ENCODE measurements around the gene IMMP2L.

The IMMP2L gene

DNA sequence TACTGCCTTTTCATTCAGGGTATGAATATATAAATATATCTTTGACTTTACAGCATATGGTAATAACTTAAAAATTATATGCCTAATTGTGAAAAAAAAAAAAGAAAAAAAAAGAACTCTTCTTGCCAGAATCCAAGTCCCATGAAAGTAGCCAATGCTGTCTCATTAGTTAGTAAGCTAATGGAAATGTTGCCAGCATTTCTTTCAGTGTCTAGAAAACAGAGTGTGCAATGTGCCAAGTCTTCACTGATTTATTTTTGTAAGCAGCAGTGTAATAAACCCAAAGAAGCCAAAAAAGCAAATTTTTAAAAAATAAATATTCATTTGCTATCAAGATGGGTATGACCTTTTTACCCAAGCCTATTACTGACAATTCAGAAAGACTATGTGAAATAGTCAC lies 502.5 kb downstream of the IMMP2L start:
- DNase-seq: no peak

DNA sequence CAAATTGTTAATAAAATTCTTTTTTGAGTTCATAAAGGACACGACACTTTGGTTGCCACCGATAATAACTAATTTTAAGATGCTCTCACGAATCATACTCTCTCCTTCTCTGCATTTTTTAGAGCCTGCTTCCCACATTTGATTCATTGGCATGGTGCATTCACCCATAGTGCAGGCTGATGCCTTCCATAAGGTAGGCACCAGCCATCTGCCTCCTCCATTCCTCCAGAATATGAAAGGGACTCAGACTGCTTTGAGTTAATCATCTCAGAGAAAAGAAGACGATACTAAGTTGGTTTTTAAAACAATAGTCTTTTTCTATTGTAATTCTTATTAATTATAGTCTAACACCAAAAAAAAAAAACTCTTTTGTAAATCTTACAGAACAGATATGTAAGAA lies 505.2 kb downstream of the IMMP2L start:
- DNase-seq: no peak

DNA sequence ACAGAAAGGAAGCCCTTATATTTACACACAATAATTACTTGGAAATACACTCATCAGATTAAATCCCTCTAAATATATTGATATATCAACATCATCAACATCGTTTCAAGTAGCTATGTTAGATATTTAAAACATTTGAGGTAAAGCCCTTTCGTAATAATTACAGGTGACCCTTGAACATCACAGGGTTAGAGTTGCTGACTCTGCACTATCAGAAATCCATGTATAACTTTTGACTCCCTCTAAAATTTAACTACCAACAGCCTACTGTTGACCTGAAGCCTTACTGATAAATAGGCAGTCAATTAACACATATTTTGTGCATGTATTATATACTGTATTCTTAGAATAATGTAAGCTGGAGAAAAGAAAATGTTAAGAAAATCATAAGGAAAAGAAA lies 505.9 kb downstream of the IMMP2L start:
- DNase-seq: no peak

DNA sequence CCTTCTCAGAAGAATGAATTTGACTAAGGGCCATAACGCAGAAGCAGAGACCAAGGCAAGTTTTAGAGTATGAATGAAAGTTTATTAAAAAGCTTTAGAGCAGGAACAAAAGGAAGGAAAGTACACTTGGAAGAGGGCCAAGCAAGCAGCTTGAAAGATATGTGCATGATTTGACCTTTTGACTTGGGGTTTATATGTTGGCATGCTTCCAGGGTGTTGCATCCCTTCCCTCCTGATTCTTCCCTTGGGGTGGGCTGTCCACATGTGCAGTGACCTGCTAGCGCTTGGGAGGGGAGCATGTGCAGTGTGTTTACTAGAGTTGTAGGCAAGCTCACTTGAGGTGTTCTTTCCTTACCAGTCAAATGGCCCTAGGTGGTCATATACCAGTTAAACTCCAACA lies 509.3 kb downstream of the IMMP2L start:
- no peak for DNase-seq

DNA sequence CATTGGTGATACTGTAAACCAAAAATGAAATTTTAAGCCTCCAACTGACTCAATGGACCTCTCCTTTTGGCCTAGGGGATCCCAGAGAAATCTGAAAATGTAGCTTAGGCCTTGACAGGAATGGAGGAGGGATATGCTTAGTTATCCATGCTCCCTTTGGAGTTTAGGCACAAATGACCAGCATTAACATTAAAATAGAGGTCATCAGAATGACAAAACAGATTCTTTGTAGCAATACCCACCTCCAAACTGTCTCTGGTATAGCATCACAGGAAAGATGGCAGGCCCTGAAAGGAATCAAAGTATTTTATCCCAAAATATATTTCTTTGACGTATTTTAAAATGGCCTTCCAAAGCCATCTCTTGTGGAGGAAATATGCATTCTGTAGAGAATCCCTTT lies 510.5 kb downstream of the IMMP2L start:
- DNase-seq: no peak

DNA sequence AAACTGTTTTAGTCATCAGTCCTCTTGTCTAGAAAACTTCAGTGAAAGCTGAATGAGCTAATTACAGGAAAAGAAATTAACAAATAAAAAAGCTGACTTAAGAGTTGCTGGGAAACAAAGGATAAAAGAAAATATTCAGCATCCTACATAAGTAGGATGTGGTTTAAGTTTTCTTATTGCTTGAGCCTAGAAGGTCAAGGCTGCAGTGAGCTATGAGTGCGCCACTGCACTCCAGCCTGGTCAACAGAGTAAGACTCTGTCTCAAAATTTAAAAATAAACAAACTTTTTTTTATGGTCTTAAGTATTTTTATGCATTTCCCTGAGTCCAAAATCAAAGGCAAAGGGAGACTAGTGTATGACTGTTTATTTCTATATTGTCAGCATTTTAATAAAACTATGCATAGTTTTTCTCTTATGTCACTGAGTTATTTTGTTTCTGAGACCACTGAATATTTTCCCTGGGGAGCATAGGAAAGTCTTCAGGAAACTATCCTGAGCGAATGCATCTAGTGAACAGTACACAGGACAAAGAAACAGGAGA lies 511.3 kb downstream of the IMMP2L start:
- DNase-seq: no peak

DNA sequence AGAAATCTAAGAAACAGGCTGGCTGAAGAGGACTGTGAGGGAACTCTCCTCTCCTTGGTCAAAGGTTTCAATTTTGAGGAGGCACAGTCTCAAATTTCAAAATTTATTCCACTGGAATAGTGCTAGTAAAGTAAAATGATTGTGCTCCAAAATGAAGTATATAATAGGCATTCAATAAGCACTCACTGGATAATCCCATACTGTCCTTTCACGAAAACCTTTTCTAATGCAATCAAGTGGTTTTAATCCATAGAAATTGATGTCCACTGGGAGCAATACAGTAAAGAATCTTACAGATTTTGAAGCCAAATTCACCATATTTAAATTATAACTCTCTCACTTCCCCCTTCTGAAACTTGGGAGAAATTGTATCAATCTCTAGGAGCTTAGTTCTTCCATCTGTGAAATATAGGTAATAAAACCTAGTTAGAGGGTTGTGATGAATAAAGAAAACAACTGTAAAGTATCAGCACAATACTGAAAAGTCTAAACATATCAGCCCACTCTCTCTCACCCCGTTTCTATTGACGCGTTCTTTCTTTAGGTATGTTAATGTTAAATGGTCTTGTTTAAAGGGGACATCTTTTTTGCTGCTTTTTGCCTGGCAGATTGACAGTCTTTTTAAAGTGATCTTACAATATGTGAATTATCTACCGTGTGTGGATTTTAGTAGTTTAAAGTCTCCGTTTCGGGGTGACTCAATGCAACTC lies 512.2 kb downstream of the IMMP2L start:
- no peak for DNase-seq

DNA sequence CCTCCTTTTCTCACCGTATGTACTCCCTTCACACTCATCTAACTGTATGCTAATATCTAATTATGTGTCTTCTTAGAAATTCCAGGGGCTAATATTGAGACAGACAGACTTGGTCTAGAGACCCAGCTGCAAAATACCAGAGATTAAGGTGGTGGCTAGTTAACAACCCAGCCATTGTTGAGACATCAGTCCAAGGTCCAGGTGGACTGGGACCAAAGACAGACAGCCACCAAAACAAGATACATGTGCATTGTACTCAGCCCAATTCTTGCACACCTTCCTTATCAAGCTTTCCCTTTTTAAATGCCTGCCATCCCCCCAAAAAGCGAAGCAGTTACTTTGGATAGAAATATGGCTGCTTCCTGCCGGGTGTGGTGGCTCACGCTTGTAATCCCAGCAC lies 514.7 kb downstream of the IMMP2L start:
- no peak for DNase-seq

DNA sequence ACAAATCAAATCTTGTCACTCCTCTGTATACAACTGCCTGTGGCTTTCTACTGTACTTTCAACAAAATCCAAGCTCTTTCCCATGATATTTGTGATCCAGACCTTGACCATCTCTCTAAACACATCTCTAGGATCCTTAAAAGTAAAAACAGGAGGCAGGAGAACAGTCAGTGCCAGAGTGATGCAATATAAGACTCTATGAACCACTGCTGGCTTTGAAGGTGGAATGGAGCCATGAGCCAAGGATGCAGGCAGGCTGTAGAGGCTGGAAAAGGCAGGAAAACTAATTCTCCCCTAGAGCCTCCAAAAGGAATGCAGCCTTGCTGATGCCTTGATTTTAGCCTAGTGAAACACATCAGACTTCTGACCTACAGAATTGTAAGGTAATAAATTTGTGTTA lies 516.8 kb downstream of the IMMP2L start:
- DNase-seq: no peak

DNA sequence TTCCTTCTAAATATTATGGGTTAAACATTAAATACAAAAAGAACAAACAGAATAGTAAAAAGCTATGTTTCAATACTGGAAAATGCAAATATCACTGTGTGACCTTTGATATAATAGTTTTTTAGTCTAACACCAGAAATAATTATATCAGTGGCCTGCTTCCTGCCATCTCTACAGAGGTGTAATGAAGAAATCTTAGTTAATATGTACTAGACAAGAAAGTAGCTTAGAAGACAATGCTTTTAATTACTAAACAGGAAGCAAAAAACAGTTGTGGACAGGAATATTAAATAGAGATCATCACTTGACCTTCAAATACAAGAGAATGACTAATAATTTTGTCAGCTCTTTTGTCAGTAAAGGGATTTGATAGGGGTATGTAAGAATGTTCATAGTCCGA lies 518.7 kb downstream of the IMMP2L start:
- no peak for DNase-seq

DNA sequence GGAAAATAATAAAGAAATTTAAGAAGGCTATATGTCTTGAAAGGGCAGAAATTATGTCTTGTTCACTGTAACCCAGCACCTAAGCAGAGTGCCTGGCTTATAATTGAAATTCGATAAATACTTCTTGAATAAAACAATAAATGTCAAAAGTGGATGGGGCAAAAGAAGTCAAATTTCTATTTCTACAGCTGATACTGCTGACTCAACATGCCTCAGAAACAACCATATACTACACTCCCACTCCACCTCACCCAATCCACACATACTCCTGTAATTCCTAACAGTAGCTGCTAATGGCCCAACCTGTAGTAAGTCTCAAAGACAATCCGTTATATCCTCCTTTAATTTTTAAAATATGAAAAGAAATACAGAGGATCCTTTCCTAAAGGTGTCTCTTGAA lies 519.5 kb downstream of the IMMP2L start:
- no peak for DNase-seq

DNA sequence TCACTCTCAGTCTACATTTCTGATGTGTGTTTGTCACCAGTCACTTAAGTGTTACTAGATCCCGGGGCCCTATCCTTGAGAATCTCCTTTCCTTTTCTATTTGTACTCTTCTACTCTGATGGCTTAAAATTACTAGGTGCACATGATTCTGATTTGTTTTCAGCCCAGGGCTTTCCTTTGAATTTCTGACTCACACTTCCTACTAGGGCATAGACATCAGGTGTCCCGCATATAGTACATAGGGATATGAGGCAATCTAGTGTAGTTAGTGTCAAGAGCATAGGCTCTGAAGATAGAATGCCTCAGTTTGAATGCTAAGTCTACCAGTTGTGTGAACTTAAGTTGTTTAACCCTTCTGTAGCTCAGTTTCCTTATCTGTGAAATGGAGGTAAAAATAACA lies 520.7 kb downstream of the IMMP2L start:
- DNase-seq: no peak

DNA sequence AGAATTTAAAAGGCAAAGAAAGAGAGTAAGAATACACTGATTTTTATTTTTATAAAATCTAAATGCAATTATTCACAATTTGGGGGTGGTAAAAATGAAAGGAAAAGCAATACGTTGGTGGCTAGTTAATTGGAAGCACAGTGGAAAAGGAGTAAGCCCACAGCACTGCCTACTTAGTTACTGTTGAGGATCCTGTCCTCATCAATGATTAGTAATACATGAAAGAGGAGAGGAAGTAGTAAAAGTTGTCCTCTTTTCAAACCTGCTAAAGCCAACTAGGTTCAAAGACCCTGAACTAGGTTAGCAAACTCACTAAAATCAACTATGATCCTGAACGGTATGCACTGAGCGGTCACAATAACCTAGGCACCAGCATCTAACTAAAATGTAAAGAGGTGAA lies 524.1 kb downstream of the IMMP2L start:
- DNase-seq: no peak

DNA sequence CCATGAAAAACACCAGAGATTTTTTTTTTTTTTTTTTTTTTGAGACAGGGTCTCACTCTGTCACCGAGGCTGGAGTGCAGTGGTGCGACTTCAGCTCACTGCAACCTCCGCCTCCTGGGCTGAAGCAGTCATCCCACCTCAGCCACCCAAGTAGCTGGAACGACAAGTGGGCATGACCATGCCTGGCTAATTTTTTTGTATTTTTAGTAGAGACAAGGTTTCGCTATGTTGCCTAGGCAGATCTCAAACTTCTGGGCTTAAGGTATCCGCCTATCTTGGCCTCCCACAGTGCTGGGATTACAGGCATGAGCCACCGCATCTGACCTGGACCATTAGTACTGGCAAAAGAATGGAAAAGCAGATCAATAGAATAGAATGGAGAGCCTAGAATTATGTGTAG lies 530.4 kb downstream of the IMMP2L start:
- no peak for DNase-seq

DNA sequence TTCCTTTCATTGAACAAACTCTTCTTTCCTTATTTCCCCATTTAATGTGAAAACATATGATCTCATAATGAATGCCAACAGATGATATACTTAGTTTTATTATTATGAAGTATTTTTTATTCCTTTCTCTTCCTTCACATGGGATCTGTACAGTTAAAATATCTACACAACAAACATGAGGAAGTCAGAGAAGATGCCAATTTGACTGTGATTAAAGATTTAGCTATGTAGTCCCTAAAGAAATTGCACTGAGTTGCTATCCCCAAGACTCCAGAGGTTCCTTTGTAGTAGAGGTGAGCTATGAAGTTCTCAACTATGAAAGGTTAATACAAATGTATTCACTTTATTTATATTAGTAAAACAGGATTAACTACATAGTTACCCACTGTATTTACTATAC lies 532.0 kb downstream of the IMMP2L start:
- DNase-seq: no peak

DNA sequence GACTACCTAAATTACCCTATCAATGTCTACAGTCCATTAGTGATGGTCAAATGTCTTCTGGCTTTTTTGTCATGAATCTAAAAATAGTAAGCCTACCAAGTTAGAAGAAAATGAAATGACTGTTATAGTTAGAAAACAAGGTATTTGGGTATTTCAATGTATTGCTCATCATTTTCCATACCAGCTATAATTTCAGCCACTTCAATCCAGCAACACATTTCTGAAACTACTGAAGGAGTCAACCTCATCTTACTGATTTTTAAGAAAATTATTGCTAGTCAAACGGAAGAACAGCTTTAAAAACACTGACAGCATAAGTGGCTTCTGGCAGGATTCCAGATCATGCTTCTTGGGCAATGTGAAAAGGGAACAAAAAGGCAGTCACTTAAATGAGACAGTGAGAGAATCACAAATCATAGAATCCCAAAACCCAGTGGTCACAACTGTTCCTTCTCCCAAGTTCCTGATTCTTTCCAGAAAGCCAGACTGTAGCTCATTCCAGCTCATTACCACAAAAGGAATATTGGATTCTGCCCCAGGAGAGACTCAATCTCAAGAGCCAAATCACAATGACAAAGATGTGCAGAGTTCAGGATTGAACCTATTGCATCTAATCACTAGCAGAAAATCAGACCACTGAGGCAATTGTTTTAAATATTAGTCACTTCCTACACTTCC lies 532.6 kb downstream of the IMMP2L start:
- DNase-seq: no peak

DNA sequence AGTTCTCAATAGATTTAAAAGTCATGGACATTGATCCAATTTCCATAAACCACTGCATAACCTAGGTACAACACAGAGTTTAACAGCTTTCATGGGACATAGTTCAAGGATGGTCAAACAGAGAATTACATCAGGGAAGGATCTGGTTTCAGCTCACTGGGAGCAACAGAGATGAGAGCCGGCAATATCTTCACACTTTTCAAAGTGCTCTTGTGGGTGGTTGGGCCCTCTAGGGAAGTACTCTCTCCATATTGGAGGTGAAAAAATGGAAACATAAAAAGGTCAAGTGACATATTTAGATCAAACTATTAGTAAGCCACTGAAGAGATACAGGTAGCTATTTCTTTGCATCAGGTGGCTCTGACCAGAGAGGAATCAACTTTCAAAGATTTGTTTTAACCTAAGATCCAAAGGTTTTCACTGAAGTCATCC lies 533.1 kb downstream of the IMMP2L start:
- DNase-seq: no peak

DNA sequence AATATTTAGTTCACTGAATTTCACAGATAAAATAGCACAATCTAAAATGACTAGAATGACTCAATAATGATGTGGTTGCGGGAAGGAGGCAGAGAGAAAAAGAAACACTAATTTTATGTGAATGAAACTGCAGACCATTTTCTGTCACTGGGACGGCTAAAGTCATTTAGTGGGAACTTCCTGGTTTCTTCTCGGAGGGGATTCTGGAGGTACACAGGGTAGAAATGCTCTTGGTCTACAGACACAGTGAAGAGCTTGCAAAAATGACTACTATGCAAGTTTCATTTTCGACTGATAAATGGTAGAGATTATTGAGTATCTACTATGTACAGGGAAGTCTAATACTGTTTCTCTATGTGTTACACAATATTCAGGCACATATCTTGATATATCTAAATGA lies 534.9 kb downstream of the IMMP2L start:
- DNase-seq: no peak

DNA sequence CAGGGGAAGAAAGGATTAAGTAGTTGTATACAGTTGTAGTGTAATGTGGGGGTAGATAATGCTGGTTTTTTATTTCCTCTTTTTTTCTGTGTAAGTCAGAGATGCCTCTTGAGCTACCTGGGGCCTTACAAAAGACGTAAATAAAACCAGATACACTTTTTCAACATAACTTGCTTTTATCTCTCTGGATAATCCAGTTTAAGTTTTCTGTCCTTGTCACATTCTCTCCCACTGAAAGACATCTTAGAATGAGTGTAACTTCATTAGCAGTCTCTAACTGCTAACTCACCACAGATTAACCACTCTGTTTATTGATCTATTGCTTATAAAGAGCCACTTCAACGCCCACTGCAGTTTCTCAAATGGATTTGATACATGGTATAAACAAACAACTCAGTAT lies 535.5 kb downstream of the IMMP2L start:
- DNase-seq: no peak

DNA sequence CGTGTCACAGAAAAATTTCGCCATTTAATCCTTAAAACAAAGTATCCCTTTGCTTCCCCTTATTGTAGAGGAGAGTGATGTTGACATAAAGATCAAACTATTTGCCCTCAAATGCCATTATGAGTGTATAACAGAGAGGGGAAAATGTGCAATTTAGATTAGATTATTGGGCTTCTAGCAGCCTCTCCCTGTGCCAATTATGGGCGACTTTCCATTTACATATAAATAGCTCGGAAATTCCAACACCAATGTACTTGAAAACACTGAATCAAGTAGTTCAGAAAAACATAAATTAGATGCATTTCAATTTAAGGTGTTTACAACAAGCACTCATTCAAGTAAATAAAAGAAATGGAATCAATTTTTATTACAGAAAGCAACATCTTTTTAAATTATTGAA lies 535.9 kb downstream of the IMMP2L start:
- DNase-seq: no peak

DNA sequence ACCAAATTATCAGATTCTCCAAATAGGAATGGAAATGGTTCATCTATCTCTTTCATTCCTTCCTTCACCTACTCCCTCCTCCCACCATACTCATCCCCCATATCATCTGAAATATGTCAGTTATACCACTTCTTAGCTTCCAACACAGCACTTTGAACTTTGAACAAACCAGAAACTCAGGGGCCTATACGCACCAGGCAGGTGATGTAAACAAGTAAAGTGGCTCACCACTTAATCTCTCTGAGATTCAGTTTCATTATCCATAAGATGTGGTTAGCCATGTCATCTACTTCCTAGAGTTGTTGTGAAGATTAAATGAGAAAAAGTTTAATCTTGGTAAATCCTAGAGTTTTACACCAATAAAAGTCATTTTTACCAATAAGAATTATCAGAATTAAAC lies 537.3 kb downstream of the IMMP2L start:
- DNase-seq: no peak

DNA sequence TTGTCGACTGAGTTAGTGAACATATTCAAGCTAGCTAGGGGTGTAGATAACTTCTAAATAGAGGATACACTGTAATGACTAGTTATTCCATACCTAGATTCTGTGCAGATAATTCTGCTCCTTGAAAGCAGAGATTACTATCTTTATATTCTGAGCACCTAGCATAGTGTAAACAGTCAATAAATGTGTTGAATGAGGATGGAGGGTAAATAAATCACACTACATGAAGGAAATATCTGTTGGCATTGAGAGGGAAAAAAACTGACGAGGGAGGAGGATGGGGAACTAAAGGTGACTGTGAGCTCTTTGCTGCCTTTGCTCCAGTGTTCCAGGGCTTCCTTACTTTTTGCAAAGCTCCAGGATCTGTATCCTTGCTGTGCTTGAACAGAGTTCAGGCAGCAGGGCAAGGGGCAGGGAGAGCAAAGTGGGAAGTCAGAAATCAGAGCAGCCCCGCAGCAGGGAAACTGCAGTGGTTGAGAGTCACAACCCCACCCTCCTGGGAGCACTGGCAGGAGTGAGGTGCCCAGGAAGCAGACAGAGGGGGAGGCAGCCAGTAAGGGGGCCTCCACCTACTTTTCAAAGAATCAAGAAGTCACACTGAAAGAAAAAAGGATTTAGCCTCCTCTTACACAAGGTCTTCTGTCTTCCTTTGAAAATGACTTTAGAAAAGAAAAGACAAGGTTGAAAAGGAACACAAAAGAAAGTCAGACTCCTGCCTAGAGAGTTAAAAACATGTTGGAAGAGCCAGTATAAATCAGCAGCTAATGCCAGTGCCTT lies 543.1 kb downstream of the IMMP2L start:
- no peak for DNase-seq

DNA sequence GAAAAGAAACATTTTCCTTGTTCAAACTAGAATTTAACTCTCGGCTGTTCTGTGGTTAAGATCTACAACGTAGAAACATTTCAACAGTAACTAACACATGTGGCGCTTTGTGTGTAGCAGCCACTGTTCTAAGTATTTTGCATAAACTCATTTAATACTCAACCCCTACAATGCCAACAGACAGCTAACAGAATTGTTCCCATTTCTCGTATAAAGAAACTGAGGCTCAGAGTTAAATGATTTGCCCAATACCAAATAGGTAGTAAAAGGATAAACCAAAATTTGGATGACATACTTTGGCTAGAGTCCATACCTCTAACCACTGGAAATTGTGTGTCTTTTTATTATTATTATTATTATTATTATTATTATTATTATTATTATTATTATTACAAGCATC lies 543.8 kb downstream of the IMMP2L start:
- DNase-seq: no peak

DNA sequence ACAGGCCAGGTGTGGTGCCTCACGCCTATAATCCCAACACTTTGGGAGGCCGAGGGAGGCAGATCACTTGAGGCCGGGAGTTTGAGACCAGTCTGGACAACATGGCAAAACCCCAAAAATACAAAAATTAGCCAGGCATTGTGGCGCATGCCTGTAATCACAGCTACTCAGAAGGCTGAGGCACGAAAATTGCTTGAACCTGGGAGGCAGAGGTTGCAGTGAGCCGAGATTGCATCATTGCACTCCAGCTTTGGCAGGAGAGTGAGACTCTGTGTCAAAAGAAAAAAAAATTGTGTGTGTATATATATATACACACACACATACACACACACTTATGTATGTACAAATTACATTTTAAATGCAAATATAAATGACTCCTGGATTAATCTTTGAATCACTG lies 548.2 kb downstream of the IMMP2L start:
- DNase-seq: no peak
